GM18508 (cell line): Measurements from ENCODE around the gene TMEM117.

ENCODE experiments used
- ATAC-seq: cut with Tn5 transposase; IDR thresholded peaks from one replicate; pipeline ENCODE4 v1.9.1; 2021; ENCODE audit warnings: moderate number of reproducible peaks; ENCODE audit not compliant: insufficient read depth, unreplicated experiment

TMEM117 gene

DNA sequence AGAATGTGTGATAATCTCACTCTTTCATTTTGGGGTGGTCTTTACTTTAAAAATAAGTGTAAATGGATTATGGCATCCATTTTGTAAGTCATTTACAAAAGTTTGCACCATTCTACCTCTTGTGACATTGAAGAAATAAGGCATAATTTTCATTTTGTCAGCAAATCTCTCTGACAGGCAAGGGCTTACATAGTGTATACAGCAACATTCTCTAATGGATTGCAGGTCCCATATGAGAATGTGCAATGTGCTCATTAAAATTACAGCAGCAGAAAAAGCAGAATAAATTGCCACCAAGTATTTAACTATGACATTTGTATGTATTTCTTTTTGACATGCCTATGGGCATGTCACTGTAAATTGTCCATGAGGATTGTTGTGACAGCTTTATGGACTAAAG lies 223.6 kb downstream of the TMEM117 start:
- no peak for ATAC-seq

DNA sequence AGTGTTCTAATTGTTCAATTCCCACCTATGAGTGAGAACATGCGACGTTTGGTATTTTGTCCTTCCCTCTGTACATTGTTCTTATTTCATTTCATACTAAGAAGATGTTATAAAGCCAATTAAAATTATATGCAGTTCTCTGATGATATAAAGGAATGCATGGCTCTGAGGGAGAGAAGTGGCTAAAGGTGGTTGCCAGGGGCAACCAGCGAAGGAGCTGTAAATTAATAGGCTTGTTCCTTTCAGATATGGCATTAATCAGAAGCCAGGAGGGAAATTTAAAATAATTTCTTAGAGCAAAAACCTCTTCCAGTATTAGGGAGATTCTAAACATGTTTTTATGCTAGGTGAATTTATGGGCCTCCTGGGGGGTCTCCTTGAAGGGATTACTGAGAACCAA lies 227.8 kb downstream of the TMEM117 start:
- no peak for ATAC-seq

- no peak for ATAC-seq
Observed at GRCh38 chr12:44076871-44077270, 241.0 kb downstream of the TMEM117 start.

DNA sequence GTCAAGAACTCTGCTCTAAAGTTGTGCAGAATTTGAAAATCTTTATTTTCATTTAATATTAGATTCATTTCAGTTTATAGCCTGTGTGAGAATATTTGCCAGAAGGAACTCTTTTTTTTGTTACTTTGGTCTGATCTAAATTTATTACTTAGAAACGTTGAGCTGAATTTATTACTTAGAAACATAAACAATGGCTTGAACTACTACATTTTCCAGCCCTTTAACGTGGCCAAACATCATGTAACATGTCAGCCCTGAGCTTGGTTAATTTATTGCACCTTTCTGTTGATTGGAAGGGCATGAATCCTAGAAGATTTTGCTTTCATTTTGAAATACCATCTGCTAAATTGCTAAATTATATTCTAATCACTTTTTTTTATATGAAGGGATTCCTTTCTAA lies 241.4 kb downstream of the TMEM117 start:
- ATAC-seq: no peak

- no peak for ATAC-seq
Observed at GRCh38 chr12:44078273-44078672, 242.4 kb downstream of the TMEM117 start.

- no peak for ATAC-seq
Observed at GRCh38 chr12:44088647-44089046, 252.8 kb downstream of the TMEM117 start.

GRCh38 chr12:44091948-44092606 lies 256.2 kb downstream of the TMEM117 start:
- no peak for ATAC-seq

GRCh38 chr12:44098786-44099185 lies 262.9 kb downstream of the TMEM117 start:
- no peak for ATAC-seq

- no peak for ATAC-seq
Observed at GRCh38 chr12:44099486-44099885, 263.6 kb downstream of the TMEM117 start.

- ATAC-seq: no peak
Observed at GRCh38 chr12:44100264-44100663, 264.4 kb downstream of the TMEM117 start.

GRCh38 chr12:44101475-44101874 lies 265.6 kb downstream of the TMEM117 start:
- no peak for ATAC-seq

- no peak for ATAC-seq
Observed at GRCh38 chr12:44114906-44115305, 279.0 kb downstream of the TMEM117 start.

- no peak for ATAC-seq
Observed at GRCh38 chr12:44117337-44117736, 281.5 kb downstream of the TMEM117 start.

DNA sequence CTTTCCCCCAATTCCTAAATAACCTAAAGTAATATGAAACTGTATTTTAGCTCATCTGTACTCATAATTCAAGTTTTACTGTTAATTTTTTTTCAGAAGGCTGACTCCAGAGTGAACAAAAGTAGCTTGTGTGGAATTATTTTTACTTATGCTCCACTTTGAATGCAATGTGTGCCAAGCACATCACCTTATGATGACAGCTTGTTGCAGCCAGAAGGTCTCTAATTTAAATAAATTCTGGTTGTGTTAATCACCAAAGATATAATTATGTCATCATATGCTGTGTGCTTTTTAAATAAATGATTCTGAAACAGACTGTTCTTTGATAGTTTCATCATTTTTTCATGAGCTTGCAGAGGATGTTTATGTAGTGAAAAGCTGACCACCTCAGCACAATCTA lies 283.1 kb downstream of the TMEM117 start:
- no peak for ATAC-seq

- no peak for ATAC-seq
Observed at GRCh38 chr12:44126806-44127205, 290.9 kb downstream of the TMEM117 start.

DNA sequence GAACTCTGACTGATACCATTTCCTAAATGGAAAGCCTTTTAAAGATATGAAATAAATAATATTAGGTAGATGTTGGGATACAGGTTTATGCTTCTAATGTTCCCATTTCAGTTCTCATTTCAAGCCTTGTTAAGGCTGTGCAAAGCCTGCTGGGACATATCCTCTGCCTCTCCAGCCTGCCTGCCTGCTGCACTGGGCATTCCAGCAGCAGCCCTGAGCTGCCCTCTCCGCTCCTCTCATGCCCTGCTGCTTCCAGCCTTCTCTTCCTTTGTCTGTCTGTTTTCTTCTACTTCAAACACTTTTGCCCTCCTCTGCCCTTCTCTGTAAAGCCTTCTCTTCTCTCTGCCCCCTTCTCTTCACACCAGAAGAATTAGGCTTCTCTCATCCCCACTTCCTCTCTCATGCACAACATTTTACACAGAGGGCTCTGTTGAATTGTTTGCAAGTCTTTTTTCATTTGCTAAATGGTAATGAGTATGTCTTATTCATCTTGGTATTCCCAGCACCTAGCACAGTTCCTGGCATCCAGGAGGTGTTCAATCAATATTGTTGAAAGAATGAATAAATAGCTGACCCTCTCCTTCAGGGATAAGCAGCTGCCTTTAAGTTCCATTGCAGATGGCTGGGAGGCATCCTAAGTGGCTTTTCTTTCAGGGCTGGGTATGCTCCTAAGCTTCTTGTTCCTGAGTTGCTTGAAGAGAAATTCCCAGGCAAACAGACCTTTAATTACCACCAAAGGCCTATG lies 292.3 kb downstream of the TMEM117 start:
- ATAC-seq: no peak

GRCh38 chr12:44143175-44143574 lies 307.3 kb downstream of the TMEM117 start:
- no peak for ATAC-seq

GRCh38 chr12:44148936-44149335 lies 313.1 kb downstream of the TMEM117 start:
- no peak for ATAC-seq

DNA sequence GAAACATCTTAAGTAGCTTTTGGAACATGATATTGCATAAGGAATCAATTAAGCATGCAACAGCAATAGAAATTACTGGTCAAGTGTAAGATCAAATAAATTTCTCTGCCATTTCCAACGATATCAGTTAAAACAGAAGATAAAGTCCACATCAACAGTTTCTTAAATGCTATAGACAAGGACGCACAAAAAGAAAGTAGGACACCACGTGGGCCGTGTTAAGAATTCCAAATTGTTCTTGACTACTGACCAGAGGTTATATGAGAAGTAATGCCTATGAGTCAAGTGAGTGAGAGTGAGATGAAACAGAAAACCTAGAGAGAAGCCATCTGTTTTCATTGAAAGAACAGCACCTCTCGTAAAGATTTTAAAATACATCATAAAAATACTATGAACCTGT lies 318.2 kb downstream of the TMEM117 start:
- ATAC-seq: no peak

GRCh38 chr12:44155358-44155757 lies 319.5 kb downstream of the TMEM117 start:
- ATAC-seq: no peak

DNA sequence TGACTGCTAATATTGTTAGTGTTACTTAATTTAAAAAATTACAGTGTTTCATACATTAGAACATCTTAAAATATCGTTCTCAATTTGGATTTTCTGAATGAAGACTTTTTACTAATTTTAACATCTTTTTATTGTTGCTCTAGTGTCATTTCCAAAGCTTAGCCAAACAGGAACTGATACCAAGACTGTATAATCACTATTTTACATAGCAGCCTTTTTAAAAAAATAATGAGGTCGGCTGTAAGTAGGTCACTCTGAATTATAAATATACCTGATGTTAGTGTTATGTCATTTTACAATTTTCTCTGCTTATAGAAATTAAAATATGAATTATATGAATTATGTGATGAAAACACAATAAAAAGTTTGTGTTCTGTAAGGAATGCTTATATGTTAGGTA lies 321.5 kb downstream of the TMEM117 start:
- no peak for ATAC-seq

DNA sequence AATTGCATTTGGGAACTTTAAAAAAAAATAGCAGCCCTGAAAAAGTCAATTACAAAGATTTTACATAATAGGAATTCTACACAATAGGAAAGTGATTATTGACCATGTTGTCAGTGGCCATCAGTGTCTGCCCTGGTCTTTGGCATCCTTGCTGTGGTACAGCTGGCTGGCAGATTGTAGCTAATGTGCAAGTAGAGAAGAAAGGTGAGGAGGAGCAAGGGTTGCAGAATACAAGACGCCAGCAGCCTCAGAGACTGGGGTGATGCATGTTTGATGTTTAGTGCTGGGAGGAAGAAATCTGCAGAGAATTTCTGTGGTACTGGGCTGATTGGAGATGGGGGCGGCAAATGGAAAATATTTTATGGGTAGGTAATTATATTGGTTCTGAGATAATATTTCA lies 322.9 kb downstream of the TMEM117 start:
- no peak for ATAC-seq
